A549 treated with dexamethasone at 1 μM for 4 hours (cell line): Measurements from ENCODE around the gene STRIT1. TPM values are rescaled to one million over a fixed set of nuclear protein-coding genes. Genes with fewer than 3 reads are reported as not detected.

Experiments
- total RNA-seq: library from RNA; stranded (reverse); fragments of 200-300 nt; extraction: Qiagen RNA extraction; gene quantifications from 5 replicates; pipeline ENCODE4 v1.2.3, GENCODE V29; 2022

STRIT1 gene
- not detected in 5 replicates for total RNA-seq

GRCh38 chr3:155293516-155293915, at the start of gene STRIT1:
TSS of gene STRIT1 (minus strand) at chr3:155293683.

Other genes with a start within 250 kb of the STRIT1 start
- gene MME, start 213.4 kb downstream of the STRIT1 start, total RNA-seq, result 0.07 to 0.13 TPM (median 0.08 TPM) in 3 of 5 replicates, not detected in the others